ENCODE results near the gene SYCP1. TPM values are rescaled to one million over a fixed set of nuclear protein-coding genes. Genes with fewer than 3 reads are reported as not detected.

Gene SYCP1
- total and polyA plus RNA-seq, 2 of the 8 experiments (the other 6 are each of a cell fraction or from before 2014, with no cell fraction given) = 0.11 to 0.26 TPM

GRCh38 chr1:114819869-114820268 lies 34.8 kb upstream of the SYCP1 start:
- Histone ChIP-seq H3K4ac (replicated peaks; ENCODE audit: insufficient read length, low read depth, low read length) (no peak overlapping the region), H4K20me1 (replicated peaks in 1 of 2; ENCODE audit: control insufficient read depth in 1 of 2, insufficient read depth in 2 of 2, low read length in 2 of 2) (no peaks in the 10 kb centered on the region), H3K79me2 (ENCODE audit: control insufficient read depth in 1 of 2, insufficient read depth in 2 of 2, low read length in 2 of 2) (no peaks in the 10 kb centered on the region), H3K9me3 (ENCODE audit: insufficient read depth in 2 of 2, low read depth in 1 of 2, low read length in 1 of 2) (peaks cover 0 to 11% of the 10 kb centered on the region in 2 experiments; a peak in 2 of 4 replicates), H2BK5ac (ENCODE audit: low read depth, low read length) (no peak overlapping the region), H3K56ac (replicated peaks; ENCODE audit: insufficient read length, low read depth, low read length) (no peak overlapping the region), H3K4me2 (ENCODE audit: insufficient read depth in 1 of 2, low read depth in 2 of 2, low read length in 2 of 2) (no peak overlapping the region), H4K5ac (ENCODE audit: insufficient read length, low read depth, low read length) (no peak overlapping the region), H2BK12ac (ENCODE audit: low read depth, low read length) (no peak overlapping the region), H2BK120ac (replicated peaks; ENCODE audit: low read depth, low read length) (no peak overlapping the region), H2AK5ac (ENCODE audit: low read depth, low read length) (no peak overlapping the region), H3K36me3 (ENCODE audit: control insufficient read depth in 2 of 4, insufficient read depth in 4 of 4, low read length in 3 of 4) (no peaks in the 10 kb centered on the region), H3K27ac (ENCODE audit: low read depth, low read length) (no peak overlapping the region), H3K9ac (replicated peaks in 1 of 4; ENCODE audit: extremely low read depth in 1 of 4, low read depth in 3 of 4, low read length in 3 of 4) (no peak overlapping the region), H3K79me1 (ENCODE audit: low read depth, low read length) (no peaks in the 10 kb centered on the region), H3K4me1 (replicated peaks in 1 of 4; ENCODE audit: control insufficient read depth in 3 of 4, insufficient read depth in 4 of 4, low read length in 3 of 4) (no peaks in the 10 kb centered on the region), H3K14ac (ENCODE audit: insufficient read length) (no peak overlapping the region), H4K91ac (replicated peaks; ENCODE audit: insufficient read length, low read length) (no peak overlapping the region), H2BK20ac (ENCODE audit: low read length) (no peak overlapping the region), H2AFZ (ENCODE audit: low read length) (0 out of 2 replicates have a peak overlapping the region, but pooled peaks have one; percentile 7), H4K8ac (ENCODE audit: extremely low read depth, insufficient read depth, low read length) (no peak overlapping the region), H3K27me3 (replicated peaks in 1 of 4; ENCODE audit: control insufficient read depth in 3 of 4, extremely low read depth in 1 of 4, insufficient read depth in 3 of 4, low read length in 3 of 4) (no peaks in the 10 kb centered on the region), H3K23ac (ENCODE audit: insufficient read length) (no peak overlapping the region), H3K18ac (ENCODE audit: extremely low read depth, low read length) (no peak overlapping the region), H3K4me3 (ENCODE audit: extremely low read depth in 1 of 4, insufficient read depth in 2 of 4, low read depth in 3 of 4, low read length in 4 of 4) (no peak overlapping the region), H3K23me2 (ENCODE audit: low read depth, low read length) (no peaks in the 10 kb centered on the region), H2BK15ac (ENCODE audit: low read length) (no peak overlapping the region)
- no peak for TF ChIP-seq HDAC6 (IDR thresholded peaks at IDR 0.05; ENCODE audit: low read depth, low read length)
- no peak for TF ChIP-seq RXRA (IDR thresholded peaks at IDR 0.05; ENCODE audit: insufficient read depth, low read depth, low read length)
- TF ChIP-seq, protein P1, sequence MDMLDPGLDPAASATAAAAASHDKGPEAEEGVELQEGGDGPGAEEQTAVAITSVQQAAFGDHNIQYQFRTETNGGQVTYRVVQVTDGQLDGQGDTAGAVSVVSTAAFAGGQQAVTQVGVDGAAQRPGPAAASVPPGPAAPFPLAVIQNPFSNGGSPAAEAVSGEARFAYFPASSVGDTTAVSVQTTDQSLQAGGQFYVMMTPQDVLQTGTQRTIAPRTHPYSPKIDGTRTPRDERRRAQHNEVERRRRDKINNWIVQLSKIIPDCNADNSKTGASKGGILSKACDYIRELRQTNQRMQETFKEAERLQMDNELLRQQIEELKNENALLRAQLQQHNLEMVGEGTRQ (IDR thresholded peaks at IDR 0.05; ENCODE audit: low read length) = no peak
- TF ChIP-seq GABPA (IDR thresholded peaks at IDR 0.05; ENCODE audit: borderline replicate concordance, insufficient read depth, low read length) = no peak
- TF ChIP-seq BACH1 (IDR thresholded peaks at IDR 0.05; ENCODE audit: low read length) = no peak
- no peak for TF ChIP-seq EP300 (IDR thresholded peaks at IDR 0.05; ENCODE audit: borderline replicate concordance in 1 of 2, low read depth in 2 of 2, low read length in 2 of 2)
- TF ChIP-seq CREB1 (IDR thresholded peaks at IDR 0.05) = no peak
- no peak for TF ChIP-seq SRF (IDR thresholded peaks at IDR 0.05; ENCODE audit: low read depth, low read length)
- TF ChIP-seq KDM1A (IDR thresholded peaks at IDR 0.05; ENCODE audit: borderline replicate concordance, low read length) = no peak
- TF ChIP-seq RBBP5 (IDR thresholded peaks at IDR 0.05; ENCODE audit: borderline replicate concordance, low read depth, low read length) = no peak
- TF ChIP-seq GTF2F1 (IDR thresholded peaks at IDR 0.05; ENCODE audit: borderline replicate concordance, low read depth, low read length) = no peak
- no peak for TF ChIP-seq MAFK (IDR thresholded peaks at IDR 0.05; ENCODE audit: low read depth, low read length)
- TF ChIP-seq RNF2 (IDR thresholded peaks at IDR 0.05; ENCODE audit: borderline replicate concordance, low read depth, low read length, missing control alignments, poor library complexity, severe bottlenecking) = no peak
- ChIA-PET POLR2A (ENCODE audit: partially characterized antibody) (no interaction called here), CTCF (ENCODE audit: partially characterized antibody) (no interaction called here)
- FAIRE-seq (no peak), DNase-seq (ENCODE audit: low read depth in 1 of 2, low spot score in 2 of 2) (no peak)
- WGBS, 2 experiments (ENCODE audit: extremely low coverage in 1 of 2, insufficient coverage in 1 of 2, insufficient read length in 1 of 2, insufficient replicate concordance in 2 of 2, low coverage in 1 of 2, low lambda C conversion rate in 2 of 2, missing lambda C conversion rate in 1 of 2) = 89% methylated on average over 3 of the region's 3 CpGs; no CpG with 5 or more reads in 1 of the 2 experiments
